ENCODE data around the gene SLC1A4.

DNA sequence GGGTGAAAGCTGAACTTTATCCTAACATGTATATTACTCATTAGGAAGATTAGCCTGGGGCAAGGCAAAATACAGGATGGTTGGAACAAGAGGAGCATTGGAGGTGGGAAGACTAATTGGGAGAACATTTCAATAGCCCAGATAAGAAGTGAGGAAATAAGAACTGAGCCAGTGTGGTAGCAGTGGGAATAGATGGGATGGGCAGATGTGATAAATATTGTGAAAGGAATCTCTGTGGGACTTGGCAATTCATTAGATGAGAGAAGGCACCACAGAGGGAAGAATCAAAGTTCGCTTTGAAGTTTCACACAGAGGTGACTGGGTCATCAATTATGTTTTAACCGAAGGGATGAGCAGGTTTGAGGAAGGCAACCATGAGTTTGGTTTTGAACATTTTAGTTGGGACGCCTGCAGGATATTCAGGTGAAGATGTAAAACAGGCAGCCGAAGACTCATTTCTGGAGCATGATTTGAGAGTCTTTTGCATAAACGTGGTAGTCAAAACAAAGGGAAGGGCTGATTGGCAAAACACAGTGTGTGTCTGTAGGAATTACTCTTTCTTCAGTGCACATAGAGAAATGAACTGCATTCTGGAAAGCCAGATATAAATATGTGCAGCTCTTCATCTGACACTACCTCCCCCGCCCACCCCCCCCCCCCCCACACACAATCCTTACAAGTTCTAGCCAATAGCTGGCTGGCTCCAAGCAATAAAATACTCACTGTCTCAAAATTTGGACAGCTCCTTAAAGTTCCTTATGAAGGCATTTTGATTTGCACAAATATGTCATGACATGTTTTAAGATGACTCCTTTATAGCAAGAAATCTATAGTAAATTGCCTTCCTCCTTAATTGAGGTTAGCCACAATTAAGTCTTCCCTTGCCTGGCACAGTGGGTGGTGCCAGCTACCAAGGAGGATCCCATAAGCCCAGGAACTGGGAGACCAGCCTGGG is 1.9 kb upstream of the SLC1A4 start:
- TF ChIP-seq, protein P1, sequence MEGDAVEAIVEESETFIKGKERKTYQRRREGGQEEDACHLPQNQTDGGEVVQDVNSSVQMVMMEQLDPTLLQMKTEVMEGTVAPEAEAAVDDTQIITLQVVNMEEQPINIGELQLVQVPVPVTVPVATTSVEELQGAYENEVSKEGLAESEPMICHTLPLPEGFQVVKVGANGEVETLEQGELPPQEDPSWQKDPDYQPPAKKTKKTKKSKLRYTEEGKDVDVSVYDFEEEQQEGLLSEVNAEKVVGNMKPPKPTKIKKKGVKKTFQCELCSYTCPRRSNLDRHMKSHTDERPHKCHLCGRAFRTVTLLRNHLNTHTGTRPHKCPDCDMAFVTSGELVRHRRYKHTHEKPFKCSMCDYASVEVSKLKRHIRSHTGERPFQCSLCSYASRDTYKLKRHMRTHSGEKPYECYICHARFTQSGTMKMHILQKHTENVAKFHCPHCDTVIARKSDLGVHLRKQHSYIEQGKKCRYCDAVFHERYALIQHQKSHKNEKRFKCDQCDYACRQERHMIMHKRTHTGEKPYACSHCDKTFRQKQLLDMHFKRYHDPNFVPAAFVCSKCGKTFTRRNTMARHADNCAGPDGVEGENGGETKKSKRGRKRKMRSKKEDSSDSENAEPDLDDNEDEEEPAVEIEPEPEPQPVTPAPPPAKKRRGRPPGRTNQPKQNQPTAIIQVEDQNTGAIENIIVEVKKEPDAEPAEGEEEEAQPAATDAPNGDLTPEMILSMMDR (IDR thresholded peaks at IDR 0.05), result no peak
- no peak for TF ChIP-seq POLR2A (IDR thresholded peaks at IDR 0.05)
